K562 (cell line): Measurements from ENCODE around the gene DSTYK. TPM values are rescaled to one million over a fixed set of nuclear protein-coding genes. Genes with fewer than 3 reads are reported as not detected.

ENCODE experiments used
- BCOR ChIP-seq: fragments of 450-650 bp; IDR thresholded peaks from 2 replicates; pipeline ENCODE4 v1.6.1; 2016
- CEBPZ ChIP-seq: fragments of 150-350 bp; IDR thresholded peaks from 2 replicates; pipeline ENCODE4 v1.6.1; 2014; ENCODE audit warnings: low read depth, mild to moderate bottlenecking, low read length, borderline replicate concordance
- CREB1 ChIP-seq, 2 experiments: sonication (generic) in 1 of 2; formaldehyde crosslinking in 1 of 2; IDR thresholded peaks; 2 replicates each; pipeline versions ENCODE4 v1.6.1 to v1.8.0; 2012 to 2022; ENCODE audit warnings: inconsistent platforms in 1 of 2, mild to moderate bottlenecking in 1 of 2, missing genetic modification reagents in 1 of 2, moderate library complexity in 1 of 2
- CSDE1 ChIP-seq, 2 experiments: fragments of 450-650 bp; IDR thresholded peaks; 2 replicates each; pipeline ENCODE4 v1.6.1; 2016; ENCODE audit warnings: mild to moderate bottlenecking in 1 of 2
- EGR1 ChIP-seq: fragments of 450-650 bp; conservative IDR thresholded peaks from 2 replicates; pipeline ENCODE4 v1.6.1; 2017; ENCODE audit warnings: mild to moderate bottlenecking
- GABPA ChIP-seq: fragments of 200-800 bp; sonication (Bioruptor generic); conservative IDR thresholded peaks from 2 replicates; pipeline ENCODE4 v1.6.1; 2016; ENCODE audit warnings: low read depth, missing genetic modification characterization, missing compliant biosample characterization
- HNRNPL ChIP-seq: fragments of 200-400 bp; formaldehyde crosslinking; IDR thresholded peaks from 2 replicates; pipeline ENCODE4 v1.6.1; 2017; ENCODE audit warnings: low read depth, mild to moderate bottlenecking, low read length
- JUN ChIP-seq, 2 experiments: sonication (generic) in 1 of 2; formaldehyde crosslinking in 1 of 2; IDR thresholded peaks; 2 replicates each; pipeline versions ENCODE4 v1.6.1 to v1.8.0; 2012 to 2022; ENCODE audit warnings: borderline replicate concordance in 2 of 2, mild to moderate bottlenecking in 2 of 2, improper control_type of control experiment in 1 of 2, low read depth in 1 of 2, low read length in 1 of 2, missing genetic modification reagents in 1 of 2
- MYBL2 ChIP-seq, 2 experiments: fragments of 450-650 bp in 1 of 2; sonication (generic) in 1 of 2; formaldehyde crosslinking in 1 of 2; IDR thresholded peaks; 2 replicates each; pipeline versions ENCODE4 v1.6.1 to v1.8.1; 2017 to 2022; ENCODE audit warnings: borderline replicate concordance in 1 of 2, inconsistent platforms in 1 of 2, low read depth in 1 of 2, mild to moderate bottlenecking in 1 of 2, missing genetic modification reagents in 1 of 2, moderate library complexity in 1 of 2
- NCOR1 ChIP-seq: fragments of 450-650 bp; IDR thresholded peaks from 2 replicates; pipeline ENCODE4 v1.6.1; 2016; ENCODE audit warnings: mild to moderate bottlenecking, moderate library complexity
- NFIC ChIP-seq: fragments of 450-650 bp; IDR thresholded peaks from 2 replicates; pipeline ENCODE4 v1.6.1; 2017; ENCODE audit warnings: mild to moderate bottlenecking, inconsistent platforms
- NUFIP1 ChIP-seq: fragments of 450-650 bp; IDR thresholded peaks from 2 replicates; pipeline ENCODE4 v1.6.1; 2018; ENCODE audit not compliant: partially characterized antibody
- PHB ChIP-seq: fragments of 250-450 bp; sonication (Bioruptor Pico); IDR thresholded peaks from 2 replicates; pipeline ENCODE4 v1.5.0; 2021
- PHTF2 ChIP-seq: fragments of 250-450 bp; sonication (Bioruptor Pico); IDR thresholded peaks from 2 replicates; pipeline ENCODE4 v1.5.0; 2021; ENCODE audit warnings: mild to moderate bottlenecking
- POLR2H ChIP-seq: IDR thresholded peaks from 2 replicates; pipeline ENCODE4 v1.6.1; 2016; ENCODE audit warnings: missing genetic modification characterization, low read depth, mild to moderate bottlenecking, control low read depth, missing compliant biosample characterization, moderate library complexity
- RBM22 ChIP-seq: fragments of 200-400 bp; formaldehyde crosslinking; IDR thresholded peaks from 2 replicates; pipeline ENCODE4 v1.6.1; 2018; ENCODE audit warnings: low read length, low read depth; ENCODE audit not compliant: poor library complexity, severe bottlenecking
- TCF3 ChIP-seq: sonication (generic); formaldehyde crosslinking; IDR thresholded peaks from 2 replicates; pipeline ENCODE4 v1.4.0; 2020; ENCODE audit warnings: mild to moderate bottlenecking, missing genetic modification reagents
- TCF7 ChIP-seq: sonication (generic); IDR thresholded peaks from 2 replicates; pipeline ENCODE4 v1.6.1; 2016; ENCODE audit warnings: antibody characterized with exemption, borderline replicate concordance
- THAP7 ChIP-seq: fragments of 250-450 bp; sonication (Bioruptor Pico); IDR thresholded peaks from 2 replicates; pipeline ENCODE4 v1.5.0; 2021
- ZNF263 ChIP-seq: sonication (generic); formaldehyde crosslinking; IDR thresholded peaks from 2 replicates; pipeline ENCODE4 v1.8.0; 2022; ENCODE audit warnings: mild to moderate bottlenecking, missing genetic modification reagents, borderline replicate concordance
- ZNF444 ChIP-seq: fragments of 250-450 bp; sonication (Bioruptor Pico); IDR thresholded peaks from 2 replicates; pipeline ENCODE4 v1.4.0; 2020; ENCODE audit warnings: mild to moderate bottlenecking, moderate library complexity
- ZNF586 ChIP-seq: fragments of 450-650 bp; formaldehyde crosslinking; conservative IDR thresholded peaks from 2 replicates; pipeline ENCODE4 v1.4.0; 2020; ENCODE audit warnings: mild to moderate bottlenecking, moderate library complexity
- ZNF589 ChIP-seq: fragments of 200-800 bp; sonication (Bioruptor generic); IDR thresholded peaks from 2 replicates; pipeline ENCODE4 v1.6.1; 2016; ENCODE audit warnings: low read depth, missing genetic modification characterization, missing compliant biosample characterization
- ZNF639 ChIP-seq, 2 experiments: fragments of 200-800 bp in 1 of 2; sonication (Bioruptor generic) in 1 of 2; sonication (generic) in 1 of 2; formaldehyde crosslinking in 1 of 2; IDR thresholded peaks in 1 of 2; conservative IDR thresholded peaks in 1 of 2; 2 replicates each; pipeline versions ENCODE4 v1.5.0 to v1.6.1; 2016 to 2020; ENCODE audit warnings: missing compliant biosample characterization in 1 of 2, missing genetic modification characterization in 1 of 2, missing genetic modification reagents in 1 of 2
- polyA plus RNA-seq, 8 experiments: library from polyadenylated mRNA; depleted of rRNA in 4 of 8; stranded (reverse) in 5 of 8; unstranded in 3 of 8; fragments of >200 nt; fragmentation: Nextera tagmentation in 2 of 8; fragmentation: Illumina TruSeq in 1 of 8; extraction: Ambion mirVana in 2 of 8; extraction: Trizol in 1 of 8; gene quantifications; 2 replicates each; pipeline versions ENCODE4 v1.2.1 to v1.2.3, GENCODE V29; 2011 to 2014; ENCODE audit warnings: inconsistent platforms in 1 of 8, missing spikeins in 1 of 8
- total RNA-seq, 7 experiments: library from RNA; depleted of rRNA in 6 of 7; stranded (reverse); fragments of >200 nt in 6 of 7; fragmentation: Illumina TruSeq in 2 of 7; extraction: Trizol in 2 of 7; gene quantifications; 2 replicates each; pipeline versions ENCODE4 v1.2.1 to v1.2.3, GENCODE V29; 2011 to 2021; ENCODE audit warnings: low replicate concordance in 1 of 7

The DSTYK gene
- total and polyA plus RNA-seq, 9 of the 15 experiments (the other 6 are each of a cell fraction or from before 2014, with no cell fraction given) = 4.2 to 7.1 (median 6.2) TPM

- TF ChIP-seq TCF3 (CRISPR knock-in tag) = no peak
- TF ChIP-seq JUN (IDR thresholded peaks at IDR 0.05; ENCODE audit: borderline replicate concordance, low read depth, low read length) = no peak
- TF ChIP-seq JUN (CRISPR knock-in tag; IDR thresholded peaks at IDR 0.05; ENCODE audit: borderline replicate concordance) = peak; percentile 15; the same call in 1 of the 2 replicates
- TF ChIP-seq THAP7 = peak; percentile 4; the same call in 1 of the 2 replicates
- TF ChIP-seq PHB = no peak
- peak; percentile 68 for TF ChIP-seq GABPA
- TF ChIP-seq ZNF263 (CRISPR knock-in tag) = no peak
- TF ChIP-seq TCF7 = no peak
- no peak for TF ChIP-seq PHTF2 (CRISPR knock-in tag)
- no peak for TF ChIP-seq EGR1
- TF ChIP-seq RBM22 = no peak
- TF ChIP-seq ZNF586 (CRISPR knock-in tag) = no peak
- no peak for TF ChIP-seq NFIC
- TF ChIP-seq POLR2H = no peak
- TF ChIP-seq HNRNPL = no peak
- TF ChIP-seq BCOR = no peak
- TF ChIP-seq MYBL2 (IDR thresholded peaks at IDR 0.05; ENCODE audit: low read depth) = no peak
- no peak for TF ChIP-seq MYBL2 (CRISPR knock-in tag; IDR thresholded peaks at IDR 0.05; ENCODE audit: borderline replicate concordance)
- TF ChIP-seq NCOR1 = no peak
- TF ChIP-seq ZNF639 (CRISPR knock-in tag; conservative IDR thresholded peaks at IDR 0.05 in 1 of 2, IDR thresholded peaks at IDR 0.05 in 1 of 2) = 0 out of 4 replicates have a peak, but pooled peaks of 1 of the 2 experiments have one; percentile 9
- TF ChIP-seq CREB1 (IDR thresholded peaks at IDR 0.05) = no peak
- no peak for TF ChIP-seq CREB1 (CRISPR knock-in tag; IDR thresholded peaks at IDR 0.05)
- TF ChIP-seq ZNF444 (CRISPR knock-in tag) = 0 out of 2 replicates have a peak, but pooled peaks have one; percentile 49
- TF ChIP-seq ZNF589 (CRISPR knock-in tag) = no peak
- no peak for TF ChIP-seq NUFIP1
- TF ChIP-seq CSDE1 (IDR thresholded peaks at IDR 0.05) = no peak
- TF ChIP-seq CEBPZ = no peak
Measured at GRCh38 chr1:205122489-205122882, 89.0 kb downstream of the DSTYK start (continued).
